Measurements from ENCODE around the gene GATA3. TPM values are rescaled to one million over a fixed set of nuclear protein-coding genes. Genes with fewer than 3 reads are reported as not detected.

Gene GATA3
- polyA plus RNA-seq, 6 donors from 2014 or later = 0.12 to 0.26 (median 0.14) TPM; not detected in 3

DNA sequence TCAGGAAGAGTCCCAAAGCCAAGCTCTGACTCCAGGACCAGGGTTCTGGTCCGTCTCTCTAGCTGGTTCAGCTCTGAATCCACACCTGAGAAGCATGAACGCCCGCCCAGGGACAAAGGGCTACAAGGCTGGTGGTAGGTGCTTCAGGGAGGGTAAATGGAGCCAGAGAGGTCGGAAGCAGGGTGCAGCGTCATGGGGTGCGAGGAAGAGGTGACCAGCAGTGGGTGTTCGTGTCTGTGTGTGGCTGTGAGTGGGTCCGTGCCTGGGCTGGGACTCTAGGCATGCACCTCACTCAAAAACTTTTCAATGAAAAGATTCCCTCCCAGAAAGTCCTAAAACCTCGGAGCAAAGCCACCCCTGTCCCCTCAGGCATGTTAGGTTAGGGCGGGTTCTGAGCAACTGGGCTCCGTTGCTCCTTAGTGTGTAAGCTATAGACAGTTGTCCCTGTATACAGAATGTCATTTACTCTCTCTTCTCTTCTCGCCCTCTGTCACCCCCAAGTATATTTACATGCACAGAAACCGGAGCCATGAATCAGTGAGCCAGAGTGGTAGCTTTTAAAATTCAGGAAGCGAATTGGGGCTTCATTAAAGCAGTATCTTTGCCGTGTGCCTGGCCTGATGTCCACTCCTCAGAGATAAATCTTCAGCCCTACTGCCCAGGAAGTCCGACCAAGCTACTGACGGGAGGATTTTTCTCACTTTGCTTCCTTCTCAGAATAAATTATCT, 12.3 kb upstream of the GATA3 start:
- Mint-ChIP-seq H3K27ac (peak overlapping the region in 4 of 6 donors; percentile 29 to 94 (median 77)), H3K36me3 (peaks cover 14 to 30% of the 10 kb centered on the region in 2 donors), H3K4me1 (peaks cover 47 to 55% (median 52%) of the 10 kb centered on the region in 3 donors), H3K4me3 (peak overlapping the region; percentile 20 to 82 (median 63)), H3K9me3 (peaks cover 5 to 53% (median 31%) of the 10 kb centered on the region in 7 donors), H3K27me3 (peaks cover 85 to 92% (median 92%) of the 10 kb centered on the region in 3 donors)
- DNase-seq = no peak
- peak; percentile 38 to 47 for ATAC-seq (ENCODE audit: low read depth in 2 of 2)

GRCh38 chr10:8042721-8043568, 11.5 kb upstream of the GATA3 start:
- Mint-ChIP-seq H3K27me3 (peaks cover 87 to 92% (median 92%) of the 10 kb centered on the region in 3 donors), H3K27ac (peak overlapping the region in 4 of 6 donors; percentile 29 to 84 (median 70)), H3K4me3 (peak overlapping the region in 7 of 8 donors; percentile 48 to 82 (median 64)), H3K4me1 (peaks cover 44 to 60% (median 51%) of the 10 kb centered on the region in 3 donors), H3K36me3 (peaks cover 14 to 27% of the 10 kb centered on the region in 2 donors), H3K9me3 (peaks cover 5 to 51% (median 27%) of the 10 kb centered on the region in 7 donors)
- DNase-seq (no peak), ATAC-seq (ENCODE audit: low read depth in 2 of 2) (no peak)

GRCh38 chr10:8043569-8044306, 10.8 kb upstream of the GATA3 start:
- Mint-ChIP-seq H3K4me3 (peak overlapping the region in 6 of 8 donors; percentile 12 to 64 (median 55)), H3K27ac (peak overlapping the region in 5 of 6 donors; percentile 16 to 84 (median 63)), H3K4me1 (peaks cover 48 to 65% (median 49%) of the 10 kb centered on the region in 3 donors), H3K27me3 (peaks cover 80 to 92% (median 92%) of the 10 kb centered on the region in 3 donors), H3K36me3 (peaks cover 6 to 19% of the 10 kb centered on the region in 2 donors), H3K9me3 (peaks cover 0 to 44% (median 20%) of the 10 kb centered on the region in 7 donors)
- ATAC-seq (ENCODE audit: low read depth in 2 of 2) (peak in 1 of 2 donors; percentile 35), DNase-seq (no peak)

DNA sequence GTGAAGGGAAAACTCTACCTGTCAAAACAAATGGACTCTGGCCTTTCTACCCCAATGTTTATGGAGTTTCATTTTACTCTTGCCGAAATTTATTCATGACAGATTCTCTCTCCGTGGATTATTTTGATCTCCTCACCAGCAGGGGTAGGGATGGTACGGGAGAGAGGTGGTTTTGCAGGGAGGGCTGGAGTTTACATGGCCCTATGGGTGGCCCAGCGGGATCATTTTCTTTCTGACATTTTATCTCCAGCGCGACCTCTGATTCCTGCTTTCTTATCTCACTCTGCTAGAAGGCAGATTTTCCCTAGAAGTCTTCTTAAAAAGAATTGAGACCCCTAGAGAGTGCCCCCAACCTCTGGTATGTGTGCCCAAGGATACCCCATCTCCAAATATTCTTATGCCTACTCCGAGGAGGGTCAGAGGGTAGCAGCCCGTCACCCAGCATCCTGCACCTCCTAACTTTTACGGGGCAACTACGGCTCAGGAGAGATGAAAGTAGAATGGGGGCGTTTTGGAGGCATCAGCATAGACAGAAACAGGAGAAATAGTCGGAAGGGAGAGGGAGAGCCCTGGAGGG, 10.1 kb upstream of the GATA3 start:
- DNase-seq = no peak

GRCh38 chr10:8044908-8045725, 9.4 kb upstream of the GATA3 start:
- no peak for ATAC-seq (ENCODE audit: low read depth in 2 of 2)
- DNase-seq = no peak
- peaks cover 0 to 9% of the 10 kb centered on the region in 2 donors for H3K36me3 Mint-ChIP-seq

More for the DNA sequence above, 10.1 kb upstream of the GATA3 start:
- Mint-ChIP-seq H3K4me3 (peak overlapping the region; percentile 21 to 79 (median 56)), H3K36me3 (peaks cover 2 to 12% of the 10 kb centered on the region in 2 donors), H3K4me1 (peaks cover 53 to 71% (median 55%) of the 10 kb centered on the region in 3 donors), H3K27me3 (peaks cover 73 to 90% (median 90%) of the 10 kb centered on the region in 3 donors), H3K27ac (peak overlapping the region in 4 of 6 donors; percentile 16 to 84 (median 52)), H3K9me3 (peaks cover 0 to 38% (median 13%) of the 10 kb centered on the region in 7 donors)
- ATAC-seq (ENCODE audit: low read depth in 2 of 2) = no peak

DNA sequence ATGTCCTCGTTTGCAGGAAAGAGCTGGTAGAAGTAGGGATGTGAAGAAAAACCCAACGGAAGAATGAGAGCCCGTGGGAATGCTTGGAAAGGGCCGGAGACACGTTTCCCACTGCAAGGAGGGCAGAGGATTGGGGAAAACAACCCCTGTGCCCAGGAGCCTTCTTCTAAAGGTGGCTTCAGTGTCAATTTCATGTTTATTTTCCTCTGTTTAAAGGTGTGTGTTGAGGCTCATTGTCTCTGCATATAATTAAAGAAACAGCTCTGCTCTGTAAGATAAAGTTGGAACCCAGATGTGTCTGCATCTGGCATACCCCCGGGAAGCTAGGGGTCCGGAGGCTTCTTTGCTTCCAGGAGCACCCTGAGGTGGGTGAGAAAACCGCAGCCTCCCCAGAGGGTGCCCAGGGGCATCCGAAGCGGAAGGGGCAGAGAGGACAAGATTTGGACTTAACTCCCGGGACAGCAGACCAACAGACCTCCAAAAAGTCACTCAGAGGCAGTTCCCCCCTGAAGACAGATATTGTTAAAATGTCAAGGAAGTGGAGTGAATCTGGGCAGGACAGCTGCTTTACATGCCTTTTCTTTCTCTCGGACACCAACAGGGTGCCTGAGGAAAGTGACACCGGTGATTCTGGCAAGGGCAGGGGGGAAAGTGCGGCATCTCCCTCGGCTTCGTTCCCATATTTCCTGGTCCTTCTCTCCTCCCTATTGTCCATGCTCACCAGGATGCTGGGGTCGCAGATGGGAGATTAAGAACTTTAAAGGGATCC, 8.6 kb upstream of the GATA3 start:
- no peak for ATAC-seq (ENCODE audit: low read depth in 2 of 2)
- H3K36me3 Mint-ChIP-seq = peaks cover 0 to 9% of the 10 kb centered on the region in 2 donors
- H3K27me3 Mint-ChIP-seq = peaks cover 64 to 91% (median 83%) of the 10 kb centered on the region in 3 donors
- peaks cover 0 to 23% (median 12%) of the 10 kb centered on the region in 7 donors for H3K9me3 Mint-ChIP-seq
- peak overlapping the region; percentile 20 to 79 (median 62) for H3K4me3 Mint-ChIP-seq
- H3K27ac Mint-ChIP-seq = peak overlapping the region in 4 of 6 donors; percentile 11 to 94 (median 61)
- peaks cover 53 to 79% (median 59%) of the 10 kb centered on the region in 3 donors for H3K4me1 Mint-ChIP-seq
- no peak for DNase-seq

More at GRCh38 chr10:8044908-8045725, 9.4 kb upstream of the GATA3 start:
- peak overlapping the region in 2 of 6 donors; percentile 41 to 66 for H3K27ac Mint-ChIP-seq
- peaks cover 53 to 73% (median 55%) of the 10 kb centered on the region in 3 donors for H3K4me1 Mint-ChIP-seq
- peak overlapping the region; percentile 0 to 79 (median 62) for H3K4me3 Mint-ChIP-seq
- H3K9me3 Mint-ChIP-seq = peaks cover 0 to 31% (median 12%) of the 10 kb centered on the region in 7 donors
- peaks cover 68 to 87% (median 84%) of the 10 kb centered on the region in 3 donors for H3K27me3 Mint-ChIP-seq

DNA sequence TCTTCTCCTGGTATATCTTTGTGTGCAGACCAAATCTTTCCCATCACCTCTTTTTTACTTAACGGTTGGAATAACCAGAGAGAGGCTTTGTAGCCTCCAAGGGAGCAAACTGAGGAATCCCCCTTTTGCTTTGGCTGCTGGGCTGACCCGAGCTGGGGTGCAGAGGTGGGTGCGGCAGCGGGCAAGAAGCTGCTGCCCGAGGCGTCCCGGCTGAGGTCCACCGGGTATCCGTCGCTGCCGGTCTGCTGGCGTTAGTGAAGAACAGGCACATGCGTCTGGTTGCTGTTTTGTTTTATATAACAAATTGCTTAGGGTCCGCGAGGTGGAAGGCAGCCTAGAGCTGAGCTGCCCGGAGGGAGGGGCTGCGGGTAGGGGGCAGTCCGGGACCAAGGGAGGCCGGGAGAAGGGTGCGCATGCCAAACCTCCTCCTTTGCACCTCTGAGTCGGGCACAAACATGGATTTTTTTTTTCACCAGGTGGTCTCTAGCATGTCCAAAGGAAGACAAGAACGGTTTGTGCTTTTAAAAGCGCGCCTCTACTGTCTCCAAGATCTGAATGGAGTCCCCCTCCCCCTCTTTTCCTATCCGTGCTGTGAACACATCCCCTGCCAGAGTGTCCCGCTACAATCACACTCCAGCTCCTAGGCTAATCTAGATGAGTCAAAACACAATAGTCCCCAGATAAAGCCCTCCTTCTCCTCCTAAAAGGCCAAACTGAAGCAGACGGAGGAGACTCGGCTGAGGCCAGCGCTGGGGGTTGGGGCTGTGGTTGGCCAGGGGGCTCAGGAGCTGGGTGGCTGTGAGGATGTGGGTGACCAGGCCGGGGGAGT, 6.8 kb upstream of the GATA3 start:
- DNase-seq = no peak

GRCh38 chr10:8048281-8049008, 6.0 kb upstream of the GATA3 start:
- H3K4me3 Mint-ChIP-seq = peak overlapping the region; percentile 18 to 86 (median 80)
- peaks cover 53 to 80% (median 53%) of the 10 kb centered on the region in 3 donors for H3K4me1 Mint-ChIP-seq
- peaks cover 0 to 17% (median 13%) of the 10 kb centered on the region in 7 donors for H3K9me3 Mint-ChIP-seq
- peak; percentile 44 to 53 for ATAC-seq (ENCODE audit: low read depth in 2 of 2)
- peak overlapping the region in 4 of 6 donors; percentile 18 to 89 (median 64) for H3K27ac Mint-ChIP-seq
- no peak for DNase-seq
- H3K36me3 Mint-ChIP-seq = peaks cover 0 to 6% of the 10 kb centered on the region in 2 donors
- peaks cover 57 to 83% (median 75%) of the 10 kb centered on the region in 3 donors for H3K27me3 Mint-ChIP-seq

More for the DNA sequence above, 6.8 kb upstream of the GATA3 start:
- Mint-ChIP-seq H3K27ac (peak overlapping the region in 4 of 6 donors; percentile 18 to 83 (median 61)), H3K9me3 (peaks cover 0 to 16% (median 14%) of the 10 kb centered on the region in 7 donors), H3K4me3 (peak overlapping the region in 3 of 8 donors; percentile 19 to 62 (median 20)), H3K4me1 (peaks cover 52 to 82% (median 53%) of the 10 kb centered on the region in 3 donors), H3K36me3 (peaks cover 0 to 12% of the 10 kb centered on the region in 2 donors), H3K27me3 (peaks cover 56 to 83% (median 75%) of the 10 kb centered on the region in 3 donors)
- no peak for ATAC-seq (ENCODE audit: low read depth in 2 of 2)

DNA sequence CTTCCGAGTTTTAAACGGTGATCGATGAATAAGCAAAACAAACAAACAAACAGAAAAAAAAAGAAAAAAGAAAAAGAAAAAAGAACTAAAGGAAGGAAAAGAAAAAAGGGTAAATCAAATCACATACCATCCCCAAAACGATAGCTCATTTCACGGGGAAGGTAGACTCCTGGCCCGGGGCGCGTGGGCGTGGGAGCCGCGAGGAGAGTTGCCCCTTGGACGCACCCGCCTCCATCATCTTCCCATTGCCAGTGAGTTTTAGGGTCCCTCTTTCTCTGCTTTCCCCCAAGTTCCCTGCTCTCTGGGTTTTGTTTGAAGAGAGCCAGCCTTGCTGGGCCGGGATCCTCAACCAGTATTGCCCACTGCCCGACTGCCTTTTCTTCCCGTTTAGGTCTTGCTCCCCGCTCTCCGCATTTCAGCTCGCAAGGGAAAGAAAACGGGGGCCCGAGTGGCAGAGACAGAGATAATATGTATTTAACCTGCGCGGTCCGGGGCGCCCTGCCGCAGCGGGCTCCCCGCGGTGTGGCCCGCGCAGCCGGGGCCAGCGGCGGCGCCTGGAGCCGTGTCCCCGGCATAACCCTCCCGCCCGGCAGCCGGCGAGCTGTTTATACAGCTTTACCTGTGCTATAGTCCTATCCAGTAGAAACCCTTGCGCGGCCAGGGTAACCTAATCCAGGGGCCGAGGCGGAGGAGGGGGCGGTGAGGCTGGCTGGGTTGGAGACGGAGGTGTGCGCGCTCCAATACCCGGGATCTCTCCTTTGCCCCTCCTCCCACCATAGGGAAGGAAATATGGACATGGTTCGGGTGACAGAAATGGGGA, 5.2 kb upstream of the GATA3 start:
- H3K36me3 Mint-ChIP-seq = peaks cover 0 to 6% of the 10 kb centered on the region in 2 donors
- ATAC-seq (ENCODE audit: low read depth in 2 of 2) (no peak), DNase-seq (no peak)
- peak overlapping the region; percentile 18 to 83 (median 78) for H3K4me3 Mint-ChIP-seq
- H3K9me3 Mint-ChIP-seq = peaks cover 0 to 15% (median 10%) of the 10 kb centered on the region in 7 donors
- peaks cover 55 to 83% (median 75%) of the 10 kb centered on the region in 3 donors for H3K27me3 Mint-ChIP-seq
- peaks cover 51 to 80% (median 55%) of the 10 kb centered on the region in 3 donors for H3K4me1 Mint-ChIP-seq
- peak overlapping the region in 3 of 6 donors; percentile 18 to 89 (median 84) for H3K27ac Mint-ChIP-seq

Measured in naive B cell (primary cell).